Measurements from ENCODE around the gene CEBPG.

Gene CEBPG

GRCh38 chr19:33407140-33407551, 33.6 kb downstream of the CEBPG start:
- no peak for DNase-seq (ENCODE audit: low read depth)

GRCh38 chr19:33407716-33408115, 34.2 kb downstream of the CEBPG start:
- DNase-seq (ENCODE audit: low read depth): no peak

- no peak for DNase-seq (ENCODE audit: low read depth)
Observed at GRCh38 chr19:33408116-33408515, 34.6 kb downstream of the CEBPG start.

- DNase-seq (ENCODE audit: low read depth): no peak
Observed at GRCh38 chr19:33408538-33409434, 35.3 kb downstream of the CEBPG start.

- no peak for DNase-seq (ENCODE audit: low read depth)
Observed at GRCh38 chr19:33409906-33410685, 36.6 kb downstream of the CEBPG start.

- DNase-seq (ENCODE audit: low read depth): no peak
Observed at GRCh38 chr19:33410915-33411401, 37.4 kb downstream of the CEBPG start.

GRCh38 chr19:33411621-33412180, 38.2 kb downstream of the CEBPG start:
- DNase-seq (ENCODE audit: low read depth): no peak

- no peak for DNase-seq (ENCODE audit: low read depth)
Observed at GRCh38 chr19:33412601-33413425, 39.3 kb downstream of the CEBPG start.

GRCh38 chr19:33413426-33413725, 39.9 kb downstream of the CEBPG start:
- no peak for DNase-seq (ENCODE audit: low read depth)

GRCh38 chr19:33413868-33414666, 40.6 kb downstream of the CEBPG start:
- DNase-seq (ENCODE audit: low read depth): no peak

GRCh38 chr19:33414667-33415605, 41.4 kb downstream of the CEBPG start:
- DNase-seq (ENCODE audit: low read depth): no peak

GRCh38 chr19:33416307-33417215, 43.1 kb downstream of the CEBPG start:
- peak; percentile 33 for DNase-seq (ENCODE audit: low read depth)

- no peak for DNase-seq (ENCODE audit: low read depth)
Observed at GRCh38 chr19:33417751-33418150, 44.2 kb downstream of the CEBPG start.

- no peak for DNase-seq (ENCODE audit: low read depth)
Observed at GRCh38 chr19:33418461-33418860, 45.0 kb downstream of the CEBPG start.

- no peak for DNase-seq (ENCODE audit: low read depth)
Observed at GRCh38 chr19:33418871-33419787, 45.6 kb downstream of the CEBPG start.

GRCh38 chr19:33419788-33420130, 46.2 kb downstream of the CEBPG start:
- no peak for DNase-seq (ENCODE audit: low read depth)

- no peak for DNase-seq (ENCODE audit: low read depth)
Observed at GRCh38 chr19:33420821-33421220, 47.3 kb downstream of the CEBPG start.

GRCh38 chr19:33421368-33421767, 47.9 kb downstream of the CEBPG start:
- DNase-seq (ENCODE audit: low read depth): no peak

All from fibroblast of the conjunctiva (primary cell).